ENCODE results near the gene CARNS1.

DNA sequence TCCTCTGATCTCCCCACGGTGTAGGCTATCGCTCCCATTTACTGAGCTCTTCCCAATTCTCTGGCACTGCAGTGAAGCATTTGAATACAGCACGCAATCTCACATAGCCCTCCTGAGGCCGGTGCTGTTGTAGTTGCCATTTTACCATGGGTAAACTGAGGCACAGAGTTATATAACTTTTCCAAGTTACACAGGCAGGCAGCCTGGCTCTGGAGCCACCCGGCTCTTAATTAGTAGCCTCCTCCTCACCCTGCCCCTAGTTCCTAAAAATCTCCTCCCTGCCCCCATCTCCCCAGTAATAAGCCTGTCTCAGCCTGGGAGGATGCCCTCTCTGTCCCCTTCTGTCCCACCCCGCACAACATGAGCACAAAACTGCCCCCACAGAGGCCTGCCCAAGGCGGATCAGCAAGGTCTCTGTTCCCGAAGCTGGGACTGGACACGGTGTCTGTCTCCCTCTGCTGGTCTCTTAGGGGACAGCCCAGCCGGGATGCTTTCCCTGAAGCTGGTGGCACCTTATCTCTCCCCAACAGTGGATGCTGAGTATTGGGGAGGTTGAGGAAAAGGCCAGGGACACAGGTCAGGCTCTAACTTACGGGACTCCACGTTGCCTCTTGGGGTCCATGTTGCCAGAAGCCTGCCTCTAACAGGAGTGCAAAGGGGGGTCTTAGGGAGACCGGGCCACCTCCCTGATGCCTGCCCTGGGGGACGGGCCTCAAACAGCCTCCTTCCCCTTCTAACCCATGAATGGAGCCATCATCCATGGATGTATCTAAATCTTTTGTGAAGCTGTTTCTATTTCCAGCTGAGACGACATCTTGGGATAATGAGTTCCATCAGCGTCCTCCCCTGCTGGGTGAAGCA is 33.0 kb upstream of the CARNS1 start:
- TF ChIP-seq POLR2A (IDR thresholded peaks at IDR 0.05) = no peak
- TF ChIP-seq, protein P1, sequence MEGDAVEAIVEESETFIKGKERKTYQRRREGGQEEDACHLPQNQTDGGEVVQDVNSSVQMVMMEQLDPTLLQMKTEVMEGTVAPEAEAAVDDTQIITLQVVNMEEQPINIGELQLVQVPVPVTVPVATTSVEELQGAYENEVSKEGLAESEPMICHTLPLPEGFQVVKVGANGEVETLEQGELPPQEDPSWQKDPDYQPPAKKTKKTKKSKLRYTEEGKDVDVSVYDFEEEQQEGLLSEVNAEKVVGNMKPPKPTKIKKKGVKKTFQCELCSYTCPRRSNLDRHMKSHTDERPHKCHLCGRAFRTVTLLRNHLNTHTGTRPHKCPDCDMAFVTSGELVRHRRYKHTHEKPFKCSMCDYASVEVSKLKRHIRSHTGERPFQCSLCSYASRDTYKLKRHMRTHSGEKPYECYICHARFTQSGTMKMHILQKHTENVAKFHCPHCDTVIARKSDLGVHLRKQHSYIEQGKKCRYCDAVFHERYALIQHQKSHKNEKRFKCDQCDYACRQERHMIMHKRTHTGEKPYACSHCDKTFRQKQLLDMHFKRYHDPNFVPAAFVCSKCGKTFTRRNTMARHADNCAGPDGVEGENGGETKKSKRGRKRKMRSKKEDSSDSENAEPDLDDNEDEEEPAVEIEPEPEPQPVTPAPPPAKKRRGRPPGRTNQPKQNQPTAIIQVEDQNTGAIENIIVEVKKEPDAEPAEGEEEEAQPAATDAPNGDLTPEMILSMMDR (IDR thresholded peaks at IDR 0.05) = peak; percentile 92 to 98 (median 97)

All from esophagus squamous epithelium (tissue), 4 donors.